Measurements from ENCODE around the gene N4BP3. TPM values are rescaled to one million over a fixed set of nuclear protein-coding genes. Genes with fewer than 3 reads are reported as not detected.
A peak's percentile ranks its signal among the peaks of the same experiment; 100 is the strongest.

N4BP3 gene
- total RNA-seq, 3 donors from 2014 or later: 0.82 to 4.0 (median 1.7) TPM

GRCh38 chr5:178155065-178155464, 41.7 kb downstream of the N4BP3 start:
- intact Hi-C loops (cut with DNase I, micrococcal nuclease): no loop called here
- H3K36me3 ChIP-seq (ENCODE audit: low read depth): no peaks in the 10 kb centered on the region
- no peaks in the 10 kb centered on the region for H3K9me3 ChIP-seq
- peaks cover 15% of the 10 kb centered on the region for H3K4me1 ChIP-seq (ENCODE audit: low read depth)
- H3K4me3 ChIP-seq: no peak overlapping the region
- no peak for DNase-seq
- TF ChIP-seq CTCF (IDR thresholded peaks at IDR 0.05): no peak
- no peak for ATAC-seq

DNA sequence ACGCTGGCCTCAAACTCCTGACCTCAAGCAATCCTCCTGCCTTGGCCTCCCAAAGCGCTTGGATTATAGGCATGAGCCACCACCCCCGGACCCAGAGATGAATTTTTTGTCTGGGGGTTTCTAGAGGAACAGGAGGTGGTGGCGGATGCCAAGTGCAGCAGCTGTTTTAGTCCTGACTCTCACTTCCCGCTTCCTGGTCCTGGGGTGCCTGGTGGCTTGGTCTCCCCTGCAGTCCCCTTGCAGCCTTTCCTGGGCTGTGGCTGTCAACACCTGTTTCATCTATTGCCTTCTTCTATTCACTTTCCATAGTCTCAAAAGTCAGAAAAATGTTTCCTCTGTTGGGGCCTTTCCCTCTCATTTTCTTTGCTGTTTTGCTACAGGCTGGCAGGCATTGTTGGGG, 46.8 kb downstream of the N4BP3 start:
- H3K4me1 ChIP-seq (ENCODE audit: low read depth): peaks cover 8% of the 10 kb centered on the region
- ATAC-seq (no peak), DNase-seq (no peak)
- TF ChIP-seq CTCF (IDR thresholded peaks at IDR 0.05): no peak
- no peaks in the 10 kb centered on the region for H3K9me3 ChIP-seq
- no peak overlapping the region for H3K4me3 ChIP-seq
- no peaks in the 10 kb centered on the region for H3K36me3 ChIP-seq (ENCODE audit: low read depth)
- intact Hi-C loops (cut with DNase I, micrococcal nuclease): loop anchor here in 1 of 2 donors (10.0 kb wide), 1 partner anchor 85 kb away; no protein-coding TSS in a partner anchor

GRCh38 chr5:178162481-178162880, 49.1 kb downstream of the N4BP3 start:
- Histone ChIP-seq H3K4me1 (ENCODE audit: low read depth) (peaks cover 8% of the 10 kb centered on the region), H3K4me3 (no peak overlapping the region), H3K9me3 (no peaks in the 10 kb centered on the region), H3K36me3 (ENCODE audit: low read depth) (no peaks in the 10 kb centered on the region)
- DNase-seq: no peak
- no peak for ATAC-seq
- intact Hi-C loops (cut with DNase I, micrococcal nuclease): loop anchor here in 1 of 2 donors (10.0 kb wide), 1 partner anchor 88 kb away; no protein-coding TSS in a partner anchor
- TF ChIP-seq CTCF (IDR thresholded peaks at IDR 0.05): no peak

- peak; percentile 85 to 94 (median 87) for DNase-seq
- Histone ChIP-seq H3K4me3 (no peak overlapping the region), H3K36me3 (ENCODE audit: low read depth) (no peaks in the 10 kb centered on the region), H3K4me1 (ENCODE audit: low read depth) (peaks cover 8% of the 10 kb centered on the region), H3K9me3 (no peaks in the 10 kb centered on the region)
- TF ChIP-seq CTCF (IDR thresholded peaks at IDR 0.05): peak; percentile 100
- intact Hi-C loops (cut with DNase I, micrococcal nuclease): loop anchor here in 1 of 2 donors (10.0 kb wide), 1 partner anchor 89 kb away; no protein-coding TSS in a partner anchor
- ATAC-seq: peak; percentile 100
Observed at GRCh38 chr5:178163772-178164735, 50.7 kb downstream of the N4BP3 start.

DNA sequence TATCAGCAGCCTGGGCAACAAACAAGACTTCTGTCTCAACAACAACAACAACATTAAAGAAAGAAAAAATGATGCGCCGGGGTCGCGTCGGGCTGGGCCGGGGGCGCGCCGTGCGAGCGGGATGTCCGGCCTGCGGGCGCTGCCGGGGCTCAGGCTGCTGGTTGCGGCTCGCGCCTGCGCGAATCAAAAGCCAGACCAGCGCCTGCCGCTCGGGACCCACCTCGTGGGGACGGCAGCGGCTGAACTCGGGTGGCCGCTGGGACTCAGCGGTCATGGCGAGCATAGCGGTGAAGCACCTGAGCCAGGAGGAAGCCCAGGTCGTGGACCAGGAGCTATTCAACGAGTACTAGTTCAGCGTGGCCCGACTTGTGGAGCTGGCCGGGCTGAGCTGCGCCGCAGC, 52.2 kb downstream of the N4BP3 start:
- ATAC-seq (no peak), DNase-seq (no peak)
- Histone ChIP-seq H3K4me1 (ENCODE audit: low read depth) (peaks cover 8% of the 10 kb centered on the region), H3K4me3 (no peak overlapping the region), H3K9me3 (no peaks in the 10 kb centered on the region), H3K36me3 (ENCODE audit: low read depth) (no peaks in the 10 kb centered on the region)
- intact Hi-C loops (cut with DNase I, micrococcal nuclease): loop anchor here (5.0 to 10.0 kb wide), 2 partner anchors 91 to 93 kb away; no protein-coding TSS in a partner anchor
- TF ChIP-seq CTCF (IDR thresholded peaks at IDR 0.05): no peak

Data from mucosa of descending colon (tissue), 3 donors.